Measurements from ENCODE around the gene ARID1A. TPM values are rescaled to one million over a fixed set of nuclear protein-coding genes. Genes with fewer than 3 reads are reported as not detected.

Gene ARID1A
- total RNA-seq, 1 donor from 2014 or later = 155 TPM

DNA sequence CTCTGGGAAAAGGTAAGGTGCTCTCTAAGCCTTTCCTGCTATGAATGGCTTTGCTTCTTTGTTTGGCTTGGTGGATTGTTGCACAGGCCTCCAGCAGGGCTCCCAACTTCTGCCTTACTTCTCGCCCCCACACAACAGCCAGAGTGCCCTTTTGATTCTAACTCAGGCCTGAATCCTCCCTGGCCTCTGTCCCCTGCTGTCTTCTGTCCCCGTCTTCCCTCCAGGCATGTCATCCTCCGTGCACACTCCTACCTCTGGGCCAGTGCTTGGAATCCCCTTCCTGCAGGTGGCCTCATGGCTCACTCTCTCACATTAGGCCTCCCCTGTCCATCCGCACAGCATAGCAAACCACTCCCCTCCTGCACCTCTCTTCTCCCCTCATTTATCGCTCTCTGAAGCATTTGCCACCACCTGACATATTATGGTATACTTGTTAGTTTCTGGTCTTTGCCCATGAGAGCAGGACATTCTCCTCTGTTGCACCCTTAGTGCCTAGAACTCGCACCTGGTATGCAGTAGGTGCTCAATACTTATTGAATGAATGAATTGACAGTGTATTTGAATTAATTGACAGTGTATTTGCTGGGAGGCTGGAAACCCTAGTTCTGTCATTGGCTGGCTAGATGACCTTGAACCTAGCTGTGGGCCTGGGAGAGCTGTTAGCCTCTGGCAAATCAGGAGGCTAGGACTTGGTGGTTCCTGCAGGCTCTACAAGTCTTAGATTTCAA, 133.5 kb downstream of the ARID1A start:
- H3K27me3 Mint-ChIP-seq (ENCODE audit: low read depth) = no peaks in the 10 kb centered on the region
- peaks cover under 1% of the 10 kb centered on the region for H3K36me3 Mint-ChIP-seq (ENCODE audit: low read depth)
- peak overlapping the region; percentile 94 for H3K4me3 Mint-ChIP-seq
- peaks cover 30% of the 10 kb centered on the region for H3K4me1 Mint-ChIP-seq
- no peak overlapping the region for H3K27ac Mint-ChIP-seq (ENCODE audit: unreplicated experiment)
- no peaks in the 10 kb centered on the region for H3K9me3 Mint-ChIP-seq
- no peak for DNase-seq (ENCODE audit: low read depth, low spot score)
- TF ChIP-seq CTCF (conservative IDR thresholded peaks at IDR 0.05) = no peak

DNA sequence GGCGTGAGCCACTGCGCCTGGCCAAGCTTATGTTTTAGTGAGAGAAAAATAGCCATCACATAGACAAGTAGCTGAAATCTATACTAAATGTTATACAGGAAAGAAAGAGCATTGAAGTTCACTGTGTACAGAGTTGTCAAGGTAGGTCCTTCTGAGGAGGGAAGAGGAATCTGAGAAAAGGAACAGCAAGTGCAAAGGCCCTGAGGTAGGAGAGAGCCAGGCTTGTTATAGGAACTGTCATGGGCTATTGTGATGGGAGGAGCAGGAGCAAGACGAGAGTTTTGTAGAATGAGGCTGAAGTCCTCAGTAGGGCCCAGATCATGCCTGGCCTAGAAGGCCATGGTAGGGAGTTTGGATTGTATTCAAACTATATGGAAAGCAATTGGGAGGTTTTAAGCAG, 135.2 kb downstream of the ARID1A start:
- Mint-ChIP-seq H3K27ac (ENCODE audit: unreplicated experiment) (no peak overlapping the region), H3K27me3 (ENCODE audit: low read depth) (no peaks in the 10 kb centered on the region), H3K36me3 (ENCODE audit: low read depth) (peaks cover 11% of the 10 kb centered on the region), H3K4me1 (peaks cover 28% of the 10 kb centered on the region), H3K9me3 (no peaks in the 10 kb centered on the region), H3K4me3 (no peak overlapping the region)
- DNase-seq (ENCODE audit: low read depth, low spot score) = no peak
- TF ChIP-seq CTCF (conservative IDR thresholded peaks at IDR 0.05) = no peak

Other genes starting within 250 kb of the ARID1A start
- gene HMGN2, start 223.6 kb upstream of the ARID1A start, total RNA-seq = 1,041 and 1,051 TPM in 2 replicates
- gene RPS6KA1, start 166.3 kb upstream of the ARID1A start, total RNA-seq = 41.6 and 43.8 TPM in 2 replicates
- gene PIGV, start 91.9 kb downstream of the ARID1A start, total RNA-seq = 8.7 and 11.1 TPM in 2 replicates
- 41.7 and 44.3 TPM in 2 replicates for gene ZDHHC18, start 130.7 kb downstream of the ARID1A start, total RNA-seq
- 0.30 TPM in 1 of 2 replicates, not detected in the other for gene SFN, start 167.1 kb downstream of the ARID1A start, total RNA-seq
- 28.5 and 31.7 TPM in 2 replicates for gene GPN2, start 194.3 kb downstream of the ARID1A start, total RNA-seq
- gene GPATCH3, start 204.5 kb downstream of the ARID1A start, total RNA-seq = 17.2 and 21.3 TPM in 2 replicates
- gene NR0B2, start 218.0 kb downstream of the ARID1A start, total RNA-seq = not detected in 2 replicates
- gene NUDC, start 225.7 kb downstream of the ARID1A start, total RNA-seq = 96.1 and 102 TPM in 2 replicates

Data from neural crest cell (in vitro differentiated cells).